IMR-90 (cell line): ENCODE results near the gene SCN10A.

Experiments used
- CTCF ChIP-seq: conservative IDR thresholded peaks from 2 replicates; pipeline ENCODE4 v1.5.1; 2012; ENCODE audit warnings: mild to moderate bottlenecking, low read depth, low read length, improper control_type of control experiment
- MXI1 ChIP-seq: IDR thresholded peaks from 2 replicates; pipeline ENCODE4 v1.6.1; 2012; ENCODE audit warnings: low read depth, mild to moderate bottlenecking, low read length, moderate library complexity, borderline replicate concordance
- POLR2A ChIP-seq: IDR thresholded peaks from 2 replicates; pipeline ENCODE4 v1.6.1; 2012; ENCODE audit warnings: mild to moderate bottlenecking, low read depth, low read length
- RAD21 ChIP-seq: IDR thresholded peaks from 2 replicates; pipeline ENCODE4 v1.6.1; 2012; ENCODE audit warnings: low read length, improper control_type of control experiment
- USF2 ChIP-seq: fragments of 150-350 bp; IDR thresholded peaks from 2 replicates; pipeline ENCODE4 v1.6.1; 2017; ENCODE audit warnings: mild to moderate bottlenecking, antibody characterized with exemption, low read length, low read depth

- TF ChIP-seq CTCF: no peak
- TF ChIP-seq POLR2A: no peak
- no peak for TF ChIP-seq USF2
- no peak for TF ChIP-seq RAD21
- TF ChIP-seq MXI1: no peak
These were observed 22.3 kb downstream of the SCN10A start for GRCh38 chr3:38793721-38794120.
